Measurements from ENCODE around the gene TMEM196. TPM values are rescaled to one million over a fixed set of nuclear protein-coding genes. Genes with fewer than 3 reads are reported as not detected.

The TMEM196 gene
- total and polyA plus RNA-seq, 2 of the 4 experiments (the other 2 are of a cell fraction), result not detected

- Histone ChIP-seq H3K79me1 (ENCODE audit: low read depth in 1 of 2, low read length in 2 of 2) (no peaks in the 10 kb centered on the region), H4K91ac (ENCODE audit: insufficient read depth, low read depth, low read length) (no peak overlapping the region), H3K9me1 (ENCODE audit: insufficient read depth, low read length) (no peaks in the 10 kb centered on the region), H2BK15ac (ENCODE audit: low read depth, low read length) (no peak overlapping the region), H2BK120ac (ENCODE audit: low read depth, low read length) (no peak overlapping the region), H4K8ac (ENCODE audit: low read depth in 2 of 2, low read length in 2 of 2) (no peak overlapping the region), H3K36me3 (ENCODE audit: control insufficient read depth, insufficient read depth, low read length) (no peaks in the 10 kb centered on the region), H3K4me2 (ENCODE audit: low read depth, low read length) (no peak overlapping the region), H3K4ac (ENCODE audit: low read depth, low read length) (no peak overlapping the region), H2AFZ (replicated peaks; ENCODE audit: low read length, poor library complexity) (no peak overlapping the region), H3K14ac (replicated peaks; ENCODE audit: low read depth, low read length) (no peak overlapping the region), H2BK20ac (ENCODE audit: low read depth, low read length) (no peak overlapping the region), H3K9ac (ENCODE audit: low read depth, low read length) (no peak overlapping the region), H4K20me1 (ENCODE audit: insufficient read depth, low read length) (no peaks in the 10 kb centered on the region), H3K27me3 (ENCODE audit: control insufficient read depth, insufficient read depth, low read length) (no peaks in the 10 kb centered on the region), H2AK9ac (replicated peaks; ENCODE audit: low read depth, low read length, poor library complexity) (no peak overlapping the region), H3K18ac (ENCODE audit: low read depth, low read length) (no peak overlapping the region), H3K23ac (ENCODE audit: low read depth, low read length) (no peak overlapping the region), H3K4me3 (ENCODE audit: insufficient read depth, low read depth, low read length) (no peak overlapping the region), H3K9me3 (ENCODE audit: control insufficient read depth, insufficient read depth, low read length) (no peaks in the 10 kb centered on the region), H3K27ac (ENCODE audit: insufficient read depth, low read length) (no peak overlapping the region), H3K56ac (ENCODE audit: extremely low read depth, insufficient read depth, low read length) (no peak overlapping the region), H2AK5ac (ENCODE audit: low read depth, low read length) (no peak overlapping the region), H2BK5ac (ENCODE audit: low read depth, low read length, poor library complexity, severe bottlenecking) (no peak overlapping the region), H4K5ac (ENCODE audit: low read depth, low read length) (no peak overlapping the region), H3K4me1 (ENCODE audit: control insufficient read depth, insufficient read depth, low read length) (no peaks in the 10 kb centered on the region)
- DNase-seq (no peak), ATAC-seq (ENCODE audit: low read depth) (no peak)
- dilution Hi-C loops (cut with HindIII; ENCODE audit: low sequenced_read_pairs, unreplicated experiment), result no loop called here
- CTCF ChIA-PET, result interaction anchor here (0.7 to 1.0 kb wide), 2 partner anchors 12 to 35 kb away, joined by 3 to 4 read pairs; partner anchors contain the start of gene POLR1F
- intact Hi-C loops (cut with micrococcal nuclease), result no loop called here
- no peak for TF ChIP-seq CHD1 (IDR thresholded peaks at IDR 0.05; ENCODE audit: low read depth, low read length)
- TF ChIP-seq POLR2A (IDR thresholded peaks at IDR 0.05; ENCODE audit: low read depth, low read length), result no peak
- TF ChIP-seq MAFK (IDR thresholded peaks at IDR 0.05; ENCODE audit: low read depth, low read length), result peak; percentile 96
- WGBS, 2 experiments (ENCODE audit: extremely low coverage in 2 of 2, insufficient read length in 1 of 2), result no CpG with 5 or more reads among the region's 1 CpG
- POLR2A ChIA-PET (ENCODE audit: unreplicated experiment), result no interaction called here
- in situ Hi-C loops (cut with MboI; ENCODE audit: low sequenced_read_pairs), result no loop called here
- no TSS peak for BruUV-seq (replicated peaks)
Measured at GRCh38 chr7:19744075-19744474, 29.3 kb downstream of the TMEM196 start.
